ENCODE results near the gene DDAH1.
"Not testable (repeated sequence)": the region's sequence is repeated elsewhere in the genome, so short reads cannot be mapped to it uniquely, and the experiment has no call there.

DDAH1 gene

DNA sequence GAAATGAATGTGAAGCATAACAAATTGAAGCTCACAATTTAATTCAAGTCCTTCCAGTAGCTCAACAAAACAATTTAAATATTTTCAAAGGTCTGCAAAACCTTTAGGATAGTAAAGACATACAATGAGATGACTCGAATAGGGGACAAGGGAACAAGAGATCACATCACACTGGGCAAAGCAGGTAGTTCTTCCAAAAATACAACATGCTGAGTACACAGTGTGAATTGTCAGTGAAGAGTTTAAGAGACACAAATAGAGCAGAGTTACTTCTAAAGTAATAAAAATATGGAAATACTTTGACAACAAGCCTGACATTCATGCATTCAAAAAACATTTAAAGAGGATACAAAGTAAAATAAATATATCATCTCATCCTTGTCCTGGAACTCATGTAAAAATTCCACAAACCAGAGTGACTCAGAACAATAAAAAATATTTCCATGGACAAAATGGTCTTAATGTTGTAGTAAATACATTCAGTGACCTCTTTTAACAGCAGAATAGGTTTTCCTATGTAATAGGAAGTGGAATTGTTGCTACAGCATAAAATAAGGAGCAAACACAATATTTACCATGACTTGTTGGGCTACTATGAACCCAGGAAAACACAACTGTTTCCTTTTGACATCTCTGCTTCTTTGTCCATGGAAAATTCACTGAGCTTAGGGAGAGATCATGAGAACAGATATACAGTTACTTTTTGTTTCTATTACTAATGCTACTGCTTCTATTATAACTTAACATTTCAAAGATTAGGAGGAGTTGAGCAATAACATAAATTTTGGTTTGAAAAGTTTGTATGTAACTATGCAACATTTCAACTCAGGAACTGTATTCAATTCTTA is 104.9 kb downstream of the DDAH1 start:
- DNase-seq (ENCODE audit: low read depth, low spot score) = no peak

DNA sequence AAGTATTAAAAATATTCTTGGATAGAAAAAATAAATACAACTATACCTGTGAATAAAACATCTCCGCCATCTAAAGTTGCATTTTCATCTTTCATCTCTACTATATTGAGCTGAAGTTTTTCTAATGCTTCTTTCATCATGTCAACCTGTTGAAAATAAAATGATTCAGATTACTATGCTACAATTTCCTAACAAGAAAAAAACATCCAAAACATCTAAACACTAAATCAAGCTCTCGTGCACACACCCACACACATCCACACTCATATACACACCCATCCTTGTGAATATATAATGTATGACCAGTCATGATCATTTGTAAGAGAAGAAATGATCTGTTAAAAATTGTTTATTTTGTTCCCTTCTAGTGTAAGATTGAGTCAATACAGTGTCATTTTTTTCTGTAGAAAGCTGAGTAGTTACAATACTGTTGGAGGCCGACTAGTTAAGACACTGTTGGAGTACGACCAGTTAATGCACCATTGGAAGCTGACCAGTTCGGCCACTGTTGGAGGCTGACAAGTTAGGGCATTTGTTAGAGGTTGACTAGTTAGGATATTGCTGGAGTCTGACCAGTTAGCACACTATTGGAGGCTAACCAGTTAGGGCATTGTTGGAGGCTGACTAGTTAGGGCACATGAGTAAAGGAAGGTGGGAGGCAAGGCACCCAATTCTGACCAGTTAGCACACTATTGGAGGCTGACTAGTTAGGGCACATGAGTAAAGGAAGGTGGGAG is 106.1 kb downstream of the DDAH1 start:
- DNase-seq (ENCODE audit: low read depth, low spot score) = no peak

DNA sequence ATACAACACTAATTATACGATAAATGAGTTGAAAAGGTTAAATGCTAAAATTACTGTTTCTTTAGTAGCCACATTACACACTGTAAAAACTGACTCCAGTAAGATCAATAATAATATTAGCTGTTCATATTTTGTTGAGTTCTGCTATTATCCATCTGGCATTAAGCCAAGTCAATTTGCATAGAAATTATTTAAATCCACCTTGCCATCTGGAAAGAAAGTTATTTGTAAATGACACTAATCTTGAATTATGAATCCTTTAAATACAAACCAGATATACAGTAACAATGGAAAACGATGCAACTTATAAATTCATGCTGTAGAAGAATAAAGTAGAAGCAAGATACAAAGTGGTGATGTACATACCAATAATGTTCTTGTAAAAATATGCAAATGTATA is 107.1 kb downstream of the DDAH1 start:
- no peak for DNase-seq (ENCODE audit: low read depth, low spot score)

GRCh38 chr1:85356130-85356529 is 108.8 kb downstream of the DDAH1 start:
- DNase-seq (ENCODE audit: low read depth, low spot score) = no peak

- no peak for DNase-seq (ENCODE audit: low read depth, low spot score)
Measured at GRCh38 chr1:85352055-85352454, 112.9 kb downstream of the DDAH1 start.

DNA sequence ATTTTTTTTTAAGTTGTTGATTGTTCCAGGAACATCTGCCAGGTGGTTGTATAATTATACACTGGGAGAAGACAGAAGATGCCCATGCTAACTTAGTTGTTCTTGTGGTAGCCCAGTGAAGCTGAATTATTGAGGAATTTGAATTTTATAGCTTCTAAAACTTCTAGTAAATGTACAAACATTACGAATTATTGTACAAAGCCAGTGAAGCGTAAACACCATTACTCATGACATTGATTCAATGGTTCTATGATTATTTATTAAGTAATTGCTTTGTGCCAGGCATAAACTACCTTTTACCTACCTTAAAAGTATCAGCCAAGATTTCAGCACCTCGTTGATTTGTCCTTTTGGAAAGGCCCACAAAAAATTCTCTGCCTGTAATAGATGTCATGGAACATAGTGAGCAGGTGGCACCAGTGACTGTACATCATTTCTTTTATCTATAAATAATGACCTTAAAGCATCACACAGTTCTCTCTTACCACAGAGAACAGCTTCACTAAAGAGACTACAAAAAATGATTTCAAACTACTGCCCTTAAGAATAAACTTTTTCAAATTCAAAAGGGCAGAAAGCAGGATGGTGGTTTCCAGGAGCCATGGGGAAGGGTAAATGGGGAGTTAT is 113.6 kb downstream of the DDAH1 start:
- no peak for DNase-seq (ENCODE audit: low read depth, low spot score)

- no peak for DNase-seq (ENCODE audit: low read depth, low spot score)
Measured at GRCh38 chr1:85349224-85349623, 115.7 kb downstream of the DDAH1 start.

GRCh38 chr1:85347908-85348307 is 117.1 kb downstream of the DDAH1 start:
- DNase-seq (ENCODE audit: low read depth, low spot score) = no peak

DNA sequence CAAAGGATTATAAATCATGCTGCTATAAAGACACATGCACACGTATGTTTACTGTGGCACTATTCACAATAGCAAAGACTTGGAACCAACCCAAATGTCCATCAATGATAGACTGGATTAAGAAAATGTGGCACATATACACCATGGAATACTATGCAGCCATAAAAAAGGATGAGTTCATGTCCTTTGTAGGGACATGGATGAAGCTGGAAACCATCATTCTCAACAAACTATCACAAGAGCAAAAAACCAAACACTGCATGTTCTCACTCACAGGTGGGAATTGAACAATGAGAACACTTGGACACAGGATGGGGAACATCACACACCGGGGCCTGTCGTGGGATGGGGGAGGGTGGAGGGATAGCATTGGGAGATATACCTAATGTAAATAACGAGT is 117.7 kb downstream of the DDAH1 start:
- DNase-seq (ENCODE audit: low read depth, low spot score) = not testable (repeated sequence)

DNA sequence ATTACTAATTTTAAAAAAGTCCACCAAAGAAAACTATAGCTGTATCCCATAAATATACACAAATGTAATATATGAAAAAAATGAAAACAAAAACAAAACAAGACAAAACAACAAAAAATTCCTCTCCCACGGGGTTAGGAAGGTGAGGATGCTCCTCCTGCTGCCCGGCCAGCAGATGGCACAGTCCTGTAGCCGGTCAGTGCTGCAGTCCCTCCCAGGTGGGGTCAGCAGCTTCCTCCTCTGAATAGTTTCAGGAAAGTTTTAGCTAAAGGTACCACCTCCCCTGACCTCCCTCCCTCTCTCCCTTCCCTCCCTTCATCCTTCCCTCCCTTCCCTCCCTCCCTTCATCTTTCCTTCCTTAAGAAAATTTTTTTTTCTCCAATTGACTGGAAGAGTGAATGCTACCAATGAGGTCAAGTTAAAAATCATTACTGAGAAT is 120.7 kb downstream of the DDAH1 start:
- no peak for DNase-seq (ENCODE audit: low read depth, low spot score)

GRCh38 chr1:85343612-85344255 is 121.2 kb downstream of the DDAH1 start:
- no peak for DNase-seq (ENCODE audit: low read depth, low spot score)

DNA sequence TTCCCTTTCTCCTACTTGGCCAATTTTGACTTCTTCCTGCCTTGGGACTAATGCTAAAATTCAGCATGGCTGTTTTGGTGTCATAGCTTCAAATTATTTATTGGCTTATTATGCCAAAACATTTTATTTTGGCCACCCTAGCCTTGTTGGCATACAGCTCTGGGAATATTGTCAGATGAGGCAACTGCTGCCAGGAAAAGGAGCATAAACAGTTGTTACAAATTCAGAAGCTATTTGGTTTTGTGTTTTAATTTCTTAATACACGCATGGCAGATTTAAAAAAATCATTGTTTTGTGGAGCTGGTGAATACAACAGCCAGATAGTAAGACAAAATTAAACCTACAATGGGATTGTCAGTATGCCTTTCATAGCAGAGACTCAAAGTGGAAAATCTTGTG is 121.7 kb downstream of the DDAH1 start:
- no peak for DNase-seq (ENCODE audit: low read depth, low spot score)

- DNase-seq (ENCODE audit: low read depth, low spot score) = no peak
Measured at GRCh38 chr1:85342207-85342606, 122.8 kb downstream of the DDAH1 start.

DNA sequence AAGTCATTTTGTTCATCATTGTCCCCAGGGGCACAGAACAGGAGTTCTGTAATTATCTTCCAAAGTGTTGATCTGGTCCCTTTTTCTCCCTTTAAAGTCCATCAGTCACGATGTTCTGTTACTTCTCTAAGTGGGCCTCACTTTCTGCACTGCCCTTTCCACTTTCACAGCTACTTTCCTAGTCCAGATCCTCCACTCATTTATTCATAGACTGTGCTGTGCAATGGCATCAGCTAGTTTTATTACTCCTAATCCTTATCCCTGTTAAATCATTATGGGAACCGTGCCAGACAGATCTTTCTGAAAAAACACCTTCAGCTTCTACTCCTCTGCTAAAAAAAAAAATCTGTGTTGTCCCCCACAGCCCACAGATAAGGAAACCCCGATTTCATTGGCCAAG is 124.5 kb downstream of the DDAH1 start:
- DNase-seq (ENCODE audit: low read depth, low spot score) = no peak

DNA sequence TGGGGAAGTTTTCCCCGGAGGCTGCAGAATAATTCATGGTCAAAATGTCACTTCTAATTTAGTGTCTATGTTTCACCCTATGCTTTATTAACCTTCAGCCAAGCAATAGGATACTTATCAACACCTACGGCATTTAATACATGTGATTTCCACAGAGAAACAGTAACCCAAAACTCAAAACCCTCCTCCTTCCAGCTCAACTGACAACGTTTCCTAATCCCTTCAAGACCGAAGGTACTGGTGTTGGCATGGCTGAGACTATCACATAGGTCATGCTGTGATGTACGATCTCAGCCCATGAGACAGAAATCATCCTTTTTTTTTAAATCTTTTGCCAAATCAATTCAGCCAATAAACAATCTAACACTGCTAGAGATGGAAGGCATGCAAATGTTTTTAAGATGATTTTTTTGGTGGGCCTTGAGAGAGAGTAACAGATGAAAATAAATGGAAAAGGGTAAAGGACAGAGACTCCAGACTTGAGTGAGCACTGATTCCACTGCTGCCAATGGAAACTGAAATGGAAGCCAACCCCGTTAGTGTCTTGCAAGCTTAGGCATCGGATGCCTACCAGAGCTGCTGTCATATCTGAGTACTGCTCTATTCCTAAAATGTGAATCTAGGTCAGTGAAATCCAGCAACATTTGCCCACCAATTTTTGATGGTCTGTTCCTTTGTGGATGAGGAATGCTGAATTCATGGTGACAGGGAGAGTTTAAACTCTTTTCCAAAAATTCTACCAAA is 125.1 kb downstream of the DDAH1 start:
- DNase-seq (ENCODE audit: low read depth, low spot score) = no peak

- DNase-seq (ENCODE audit: low read depth, low spot score) = no peak
Measured at GRCh38 chr1:85339089-85339488, 125.9 kb downstream of the DDAH1 start.

GRCh38 chr1:85334962-85335361 is 130.0 kb downstream of the DDAH1 start:
- DNase-seq (ENCODE audit: low read depth, low spot score) = no peak

DNA sequence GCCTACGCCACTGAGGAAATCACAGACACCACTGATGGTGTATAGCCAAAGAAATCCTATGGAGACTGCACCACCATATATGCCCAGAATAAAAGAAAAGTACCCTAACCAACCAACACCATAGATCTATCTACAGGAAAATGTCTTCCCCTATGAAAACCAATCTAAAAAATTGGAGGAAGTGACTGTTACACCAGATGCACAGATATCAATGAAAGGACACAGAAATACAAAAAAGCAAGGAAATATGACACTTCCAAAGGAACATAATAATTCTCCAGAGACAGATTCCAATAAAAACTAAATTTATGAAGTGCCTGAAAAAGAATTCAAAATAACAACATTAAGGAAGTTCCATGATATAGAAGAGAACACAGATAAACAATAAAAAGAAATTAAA is 131.8 kb downstream of the DDAH1 start:
- no peak for DNase-seq (ENCODE audit: low read depth, low spot score)

DNA sequence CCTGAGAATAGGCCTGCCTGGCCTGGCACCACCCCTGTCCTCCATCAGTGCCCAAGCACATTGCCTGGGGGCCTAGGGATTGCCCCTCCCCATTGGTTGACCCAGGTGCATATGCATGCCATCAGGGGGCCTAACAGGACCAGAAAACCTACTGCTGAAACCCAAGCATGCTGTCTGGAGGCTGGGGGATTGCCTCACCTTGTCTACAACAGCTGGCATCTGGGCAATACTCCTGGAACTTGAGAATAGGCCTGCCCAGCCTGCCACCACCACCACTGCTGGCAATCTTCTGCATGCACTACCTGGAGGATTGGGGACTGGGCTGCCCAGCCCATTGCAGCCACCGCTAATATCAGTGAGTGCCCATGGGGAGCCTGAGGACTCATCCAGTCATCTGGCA is 132.4 kb downstream of the DDAH1 start:
- no peak for DNase-seq (ENCODE audit: low read depth, low spot score)

GRCh38 chr1:85330711-85331290 is 134.2 kb downstream of the DDAH1 start:
- DNase-seq (ENCODE audit: low read depth, low spot score) = no peak

GRCh38 chr1:85330214-85330631 is 134.7 kb downstream of the DDAH1 start:
- DNase-seq (ENCODE audit: low read depth, low spot score) = no peak

All from activated naive CD8-positive, alpha-beta T cell treated with anti-CD3 and anti-CD28 coated beads, Interleukin-2, amount 50 U/mL, for 16 hours (primary cell).